Stimulated activated CD4-positive, alpha-beta T cell treated with anti-CD3 and anti-CD28 coated beads, Interleukin-12 subunit alpha, Interleukin-12 subunit beta, amount 100 ng/mL, for 48 hours (primary cell): ENCODE measurements around the gene PTPRK.

Source experiments
- DNase-seq, 3 donors: peaks; one replicate each; pipeline ENCODE4 v3.0.0-alpha.2; 2020; ENCODE audit warnings: low read depth in 2 of 3, low spot score in 1 of 3

PTPRK gene

GRCh38 chr6:128395188-128395587 is 125.2 kb downstream of the PTPRK start:
- no peak for DNase-seq

GRCh38 chr6:128394167-128394566 is 126.2 kb downstream of the PTPRK start:
- DNase-seq: no peak

- DNase-seq: no peak
These were observed 130.4 kb downstream of the PTPRK start for GRCh38 chr6:128389820-128390534.

- no peak for DNase-seq
These were observed 132.0 kb downstream of the PTPRK start for GRCh38 chr6:128388380-128388779.

GRCh38 chr6:128380891-128381290 is 139.5 kb downstream of the PTPRK start:
- DNase-seq: no peak

GRCh38 chr6:128379577-128379976 is 140.8 kb downstream of the PTPRK start:
- DNase-seq: no peak

GRCh38 chr6:128376952-128377503 is 143.4 kb downstream of the PTPRK start:
- DNase-seq: no peak

- no peak for DNase-seq
These were observed 149.3 kb downstream of the PTPRK start for GRCh38 chr6:128371136-128371535.

GRCh38 chr6:128370072-128370471 is 150.3 kb downstream of the PTPRK start:
- no peak for DNase-seq

- no peak for DNase-seq
These were observed 152.0 kb downstream of the PTPRK start for GRCh38 chr6:128368213-128368944.

- no peak for DNase-seq
These were observed 153.0 kb downstream of the PTPRK start for GRCh38 chr6:128367437-128367836.

GRCh38 chr6:128365520-128366160 is 154.8 kb downstream of the PTPRK start:
- DNase-seq: no peak

- no peak for DNase-seq
These were observed 155.5 kb downstream of the PTPRK start for GRCh38 chr6:128364766-128365519.

GRCh38 chr6:128363020-128363813 is 157.2 kb downstream of the PTPRK start:
- no peak for DNase-seq

- DNase-seq: no peak
These were observed 159.0 kb downstream of the PTPRK start for GRCh38 chr6:128361378-128361777.

- DNase-seq: no peak
These were observed 162.1 kb downstream of the PTPRK start for GRCh38 chr6:128358244-128358776.

GRCh38 chr6:128357392-128358130 is 162.8 kb downstream of the PTPRK start:
- no peak for DNase-seq

GRCh38 chr6:128352366-128352765 is 168.0 kb downstream of the PTPRK start:
- no peak for DNase-seq

GRCh38 chr6:128351255-128351514 is 169.2 kb downstream of the PTPRK start:
- no peak for DNase-seq
